K562 (cell line): Measurements from ENCODE around the gene ORC2. TPM values are rescaled to one million over a fixed set of nuclear protein-coding genes. Genes with fewer than 3 reads are reported as not detected.

ENCODE experiments used
- ARID2 ChIP-seq: fragments of 450-650 bp; IDR thresholded peaks from 2 replicates; pipeline ENCODE4 v1.6.1; 2017; ENCODE audit warnings: antibody characterized with exemption, mild to moderate bottlenecking
- BRF1 ChIP-seq: IDR thresholded peaks from 3 replicates; pipeline ENCODE4 v1.6.1; 2011; ENCODE audit warnings: borderline replicate concordance, mild to moderate bottlenecking; ENCODE audit not compliant: insufficient read length; ENCODE audit errors: extremely low read depth
- DIDO1 ChIP-seq: fragments of 450-650 bp; IDR thresholded peaks from 2 replicates; pipeline ENCODE4 v1.6.1; 2016; ENCODE audit warnings: low read depth, missing biosample characterization, missing genetic modification characterization
- JUNB ChIP-seq: fragments of 450-650 bp; formaldehyde crosslinking; conservative IDR thresholded peaks from 2 replicates; pipeline ENCODE4 v1.4.0; 2020; ENCODE audit warnings: mild to moderate bottlenecking
- MTA1 ChIP-seq: fragments of 450-650 bp; IDR thresholded peaks from 2 replicates; pipeline ENCODE4 v1.6.1; 2017; ENCODE audit warnings: borderline replicate concordance
- RHOXF2B ChIP-seq: fragments of 250-450 bp; sonication (Bioruptor Pico); conservative IDR thresholded peaks from 2 replicates; pipeline ENCODE4 v1.5.1; 2021
- TAF9B ChIP-seq: fragments of 450-650 bp; IDR thresholded peaks from 2 replicates; pipeline ENCODE4 v1.6.1; 2018; ENCODE audit warnings: mild to moderate bottlenecking; ENCODE audit not compliant: partially characterized antibody
- TRIM28 ChIP-seq: fragments of 450-650 bp; IDR thresholded peaks from 2 replicates; pipeline ENCODE4 v1.6.1; 2017
- ZBTB9 ChIP-seq: fragments of 450-650 bp; formaldehyde crosslinking; IDR thresholded peaks from 2 replicates; pipeline ENCODE4 v1.4.0; 2020; ENCODE audit warnings: mild to moderate bottlenecking, moderate library complexity
- ZNF140 ChIP-seq: fragments of 250-450 bp; sonication (Bioruptor Pico); IDR thresholded peaks from 2 replicates; pipeline ENCODE4 v1.8.0; 2021; ENCODE audit warnings: moderate library complexity, mild to moderate bottlenecking, inconsistent platforms
- ZNF217 ChIP-seq: sonication (generic); formaldehyde crosslinking; IDR thresholded peaks from 2 replicates; pipeline ENCODE4 v1.8.0; 2022; ENCODE audit warnings: mild to moderate bottlenecking, missing genetic modification reagents
- polyA plus RNA-seq, 8 experiments: library from polyadenylated mRNA; depleted of rRNA in 4 of 8; stranded (reverse) in 5 of 8; unstranded in 3 of 8; fragments of >200 nt; fragmentation: Nextera tagmentation in 2 of 8; fragmentation: Illumina TruSeq in 1 of 8; extraction: Ambion mirVana in 2 of 8; extraction: Trizol in 1 of 8; gene quantifications; 2 replicates each; pipeline versions ENCODE4 v1.2.1 to v1.2.3, GENCODE V29; 2011 to 2014; ENCODE audit warnings: inconsistent platforms in 1 of 8, missing spikeins in 1 of 8
- total RNA-seq, 7 experiments: library from RNA; depleted of rRNA in 6 of 7; stranded (reverse); fragments of >200 nt in 6 of 7; fragmentation: Illumina TruSeq in 2 of 7; extraction: Trizol in 2 of 7; gene quantifications; 2 replicates each; pipeline versions ENCODE4 v1.2.1 to v1.2.3, GENCODE V29; 2011 to 2021; ENCODE audit warnings: low replicate concordance in 1 of 7
- TF ChIP-seq, protein P1 (sequence below): IDR thresholded peaks from 3 replicates; pipeline ENCODE4 v1.6.1; 2011; ENCODE audit warnings: borderline replicate concordance, mild to moderate bottlenecking, moderate library complexity; ENCODE audit not compliant: insufficient read length; ENCODE audit errors: extremely low read depth
- TF ChIP-seq, protein P2 (sequence below), 2 experiments: fragments of 450-650 bp; formaldehyde crosslinking in 1 of 2; IDR thresholded peaks; 2 replicates each; pipeline versions ENCODE4 v1.4.0 to v1.6.1; 2014 to 2020; ENCODE audit warnings: mild to moderate bottlenecking in 2 of 2, borderline replicate concordance in 1 of 2, low read depth in 1 of 2
- TF ChIP-seq, protein P3 (sequence below): fragments of 450-650 bp; IDR thresholded peaks from 2 replicates; pipeline ENCODE4 v1.6.1; 2016; ENCODE audit warnings: low read depth, mild to moderate bottlenecking, moderate library complexity

The ORC2 gene
- total and polyA plus RNA-seq, 9 of the 15 experiments (the other 6 are each of a cell fraction or from before 2014, with no cell fraction given): 5.6 to 41.1 (median 19.0) TPM

DNA sequence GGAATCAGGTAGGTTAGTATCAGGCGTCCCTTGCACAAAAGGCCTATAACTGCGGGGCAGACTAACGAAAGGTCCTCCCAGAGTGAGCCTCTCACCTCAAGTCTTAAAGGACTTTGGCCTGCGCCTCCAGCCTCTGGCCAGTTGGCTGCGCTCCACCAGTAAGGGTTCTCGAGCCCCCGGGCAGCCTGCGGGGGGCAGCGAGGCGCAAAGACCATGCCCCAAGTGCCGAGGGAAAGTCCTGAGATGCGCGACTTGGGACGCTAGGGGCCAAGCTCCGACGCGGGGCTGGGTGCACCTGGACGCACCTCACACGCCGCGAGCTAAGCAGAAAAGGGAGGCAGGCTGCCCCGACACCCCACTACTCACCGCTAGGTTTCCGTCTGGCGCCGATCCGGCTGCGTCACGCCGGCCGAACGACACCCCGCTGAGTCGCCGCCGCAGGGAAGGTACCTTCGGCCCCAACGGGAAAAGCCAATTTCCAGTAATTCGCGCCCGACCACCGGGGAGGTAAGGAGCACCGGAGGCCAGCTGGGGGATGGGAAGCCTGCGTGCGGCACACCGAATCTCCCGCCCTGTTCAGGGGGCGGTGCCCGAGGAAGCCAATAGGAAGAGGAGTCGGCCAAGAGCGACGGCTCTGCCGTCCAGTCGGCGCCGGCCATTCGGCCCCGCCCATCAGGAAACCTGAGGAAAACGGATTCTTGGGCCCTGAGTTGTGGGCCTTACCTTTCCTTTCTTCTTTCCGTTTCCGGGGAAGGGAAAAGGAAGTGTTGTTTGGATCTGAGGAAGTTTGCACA lies at the start of gene ORC2 (continued):
- TF ChIP-seq JUNB (CRISPR knock-in tag) (no peak), MTA1 (peak; percentile 64; the same call in 1 of the 2 replicates), RHOXF2B (CRISPR knock-in tag) (no peak), DIDO1 (tag) (no peak), ARID2 (no peak), TAF9B (peak; percentile 39), TRIM28 (0 out of 2 replicates have a peak, but pooled peaks have one; percentile 15), BRF1 (no peak), ZNF140 (CRISPR knock-in tag) (no peak), ZNF217 (CRISPR knock-in tag) (no peak), ZBTB9 (CRISPR knock-in tag) (peak; percentile 44; the same call in 1 of the 2 replicates)
- TF ChIP-seq, protein P1, sequence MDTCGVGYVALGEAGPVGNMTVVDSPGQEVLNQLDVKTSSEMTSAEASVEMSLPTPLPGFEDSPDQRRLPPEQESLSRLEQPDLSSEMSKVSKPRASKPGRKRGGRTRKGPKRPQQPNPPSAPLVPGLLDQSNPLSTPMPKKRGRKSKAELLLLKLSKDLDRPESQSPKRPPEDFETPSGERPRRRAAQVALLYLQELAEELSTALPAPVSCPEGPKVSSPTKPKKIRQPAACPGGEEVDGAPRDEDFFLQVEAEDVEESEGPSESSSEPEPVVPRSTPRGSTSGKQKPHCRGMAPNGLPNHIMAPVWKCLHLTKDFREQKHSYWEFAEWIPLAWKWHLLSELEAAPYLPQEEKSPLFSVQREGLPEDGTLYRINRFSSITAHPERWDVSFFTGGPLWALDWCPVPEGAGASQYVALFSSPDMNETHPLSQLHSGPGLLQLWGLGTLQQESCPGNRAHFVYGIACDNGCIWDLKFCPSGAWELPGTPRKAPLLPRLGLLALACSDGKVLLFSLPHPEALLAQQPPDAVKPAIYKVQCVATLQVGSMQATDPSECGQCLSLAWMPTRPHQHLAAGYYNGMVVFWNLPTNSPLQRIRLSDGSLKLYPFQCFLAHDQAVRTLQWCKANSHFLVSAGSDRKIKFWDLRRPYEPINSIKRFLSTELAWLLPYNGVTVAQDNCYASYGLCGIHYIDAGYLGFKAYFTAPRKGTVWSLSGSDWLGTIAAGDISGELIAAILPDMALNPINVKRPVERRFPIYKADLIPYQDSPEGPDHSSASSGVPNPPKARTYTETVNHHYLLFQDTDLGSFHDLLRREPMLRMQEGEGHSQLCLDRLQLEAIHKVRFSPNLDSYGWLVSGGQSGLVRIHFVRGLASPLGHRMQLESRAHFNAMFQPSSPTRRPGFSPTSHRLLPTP: no peak
- TF ChIP-seq, protein P2, sequence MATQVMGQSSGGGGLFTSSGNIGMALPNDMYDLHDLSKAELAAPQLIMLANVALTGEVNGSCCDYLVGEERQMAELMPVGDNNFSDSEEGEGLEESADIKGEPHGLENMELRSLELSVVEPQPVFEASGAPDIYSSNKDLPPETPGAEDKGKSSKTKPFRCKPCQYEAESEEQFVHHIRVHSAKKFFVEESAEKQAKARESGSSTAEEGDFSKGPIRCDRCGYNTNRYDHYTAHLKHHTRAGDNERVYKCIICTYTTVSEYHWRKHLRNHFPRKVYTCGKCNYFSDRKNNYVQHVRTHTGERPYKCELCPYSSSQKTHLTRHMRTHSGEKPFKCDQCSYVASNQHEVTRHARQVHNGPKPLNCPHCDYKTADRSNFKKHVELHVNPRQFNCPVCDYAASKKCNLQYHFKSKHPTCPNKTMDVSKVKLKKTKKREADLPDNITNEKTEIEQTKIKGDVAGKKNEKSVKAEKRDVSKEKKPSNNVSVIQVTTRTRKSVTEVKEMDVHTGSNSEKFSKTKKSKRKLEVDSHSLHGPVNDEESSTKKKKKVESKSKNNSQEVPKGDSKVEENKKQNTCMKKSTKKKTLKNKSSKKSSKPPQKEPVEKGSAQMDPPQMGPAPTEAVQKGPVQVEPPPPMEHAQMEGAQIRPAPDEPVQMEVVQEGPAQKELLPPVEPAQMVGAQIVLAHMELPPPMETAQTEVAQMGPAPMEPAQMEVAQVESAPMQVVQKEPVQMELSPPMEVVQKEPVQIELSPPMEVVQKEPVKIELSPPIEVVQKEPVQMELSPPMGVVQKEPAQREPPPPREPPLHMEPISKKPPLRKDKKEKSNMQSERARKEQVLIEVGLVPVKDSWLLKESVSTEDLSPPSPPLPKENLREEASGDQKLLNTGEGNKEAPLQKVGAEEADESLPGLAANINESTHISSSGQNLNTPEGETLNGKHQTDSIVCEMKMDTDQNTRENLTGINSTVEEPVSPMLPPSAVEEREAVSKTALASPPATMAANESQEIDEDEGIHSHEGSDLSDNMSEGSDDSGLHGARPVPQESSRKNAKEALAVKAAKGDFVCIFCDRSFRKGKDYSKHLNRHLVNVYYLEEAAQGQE (IDR thresholded peaks at IDR 0.05; ENCODE audit: borderline replicate concordance): peak; percentile 20; the same call in 1 of the 2 replicates
- TF ChIP-seq, protein P2 (CRISPR knock-in tag; IDR thresholded peaks at IDR 0.05; ENCODE audit: low read depth): no peak
- TF ChIP-seq, protein P3, sequence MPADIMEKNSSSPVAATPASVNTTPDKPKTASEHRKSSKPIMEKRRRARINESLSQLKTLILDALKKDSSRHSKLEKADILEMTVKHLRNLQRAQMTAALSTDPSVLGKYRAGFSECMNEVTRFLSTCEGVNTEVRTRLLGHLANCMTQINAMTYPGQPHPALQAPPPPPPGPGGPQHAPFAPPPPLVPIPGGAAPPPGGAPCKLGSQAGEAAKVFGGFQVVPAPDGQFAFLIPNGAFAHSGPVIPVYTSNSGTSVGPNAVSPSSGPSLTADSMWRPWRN: no peak
